ENCODE measurements around the gene RBM10. TPM values are rescaled to one million over a fixed set of nuclear protein-coding genes. Genes with fewer than 3 reads are reported as not detected.

RBM10 gene
- polyA plus RNA-seq, 3 donors: 46.4 to 67.0 (median 58.7) TPM

GRCh38 chrX:47209508-47210238 lies 64.7 kb downstream of the RBM10 start:
- DNase-seq (ENCODE audit: extremely low read depth in 1 of 11, low read depth in 9 of 11, low spot score in 4 of 11): no peak

GRCh38 chrX:47210661-47211425 lies 65.8 kb downstream of the RBM10 start:
- DNase-seq (ENCODE audit: extremely low read depth in 1 of 11, low read depth in 9 of 11, low spot score in 4 of 11): no peak

GRCh38 chrX:47212381-47213293 lies 67.6 kb downstream of the RBM10 start:
- no peak for DNase-seq (ENCODE audit: extremely low read depth in 1 of 11, low read depth in 9 of 11, low spot score in 4 of 11)

- no peak for DNase-seq (ENCODE audit: extremely low read depth in 1 of 11, low read depth in 9 of 11, low spot score in 4 of 11)
Measured at GRCh38 chrX:47214435-47215077, 69.5 kb downstream of the RBM10 start.

GRCh38 chrX:47215291-47215900 lies 70.4 kb downstream of the RBM10 start:
- DNase-seq (ENCODE audit: extremely low read depth in 1 of 11, low read depth in 9 of 11, low spot score in 4 of 11): no peak

- no peak for DNase-seq (ENCODE audit: extremely low read depth in 1 of 11, low read depth in 9 of 11, low spot score in 4 of 11)
Measured at GRCh38 chrX:47216393-47216925, 71.4 kb downstream of the RBM10 start.

- DNase-seq (ENCODE audit: extremely low read depth in 1 of 11, low read depth in 9 of 11, low spot score in 4 of 11): peak in 1 of 11 donors; percentile 17
Measured at GRCh38 chrX:47217121-47217851, 72.3 kb downstream of the RBM10 start.

- DNase-seq (ENCODE audit: extremely low read depth in 1 of 11, low read depth in 9 of 11, low spot score in 4 of 11): peak; percentile 89 to 99 (median 96)
Measured at GRCh38 chrX:47217852-47218279, 72.8 kb downstream of the RBM10 start.

GRCh38 chrX:47218280-47218919 lies 73.4 kb downstream of the RBM10 start, which contains the start of gene CDK16:
Gene CDK16 (plus strand): TSS chrX:47218681. CDS start chrX:47223558, 4,877 bp downstream.
- DNase-seq (ENCODE audit: extremely low read depth in 1 of 11, low read depth in 9 of 11, low spot score in 4 of 11): peak in 8 of 11 donors; percentile 72 to 91 (median 79)

GRCh38 chrX:47218920-47219815 lies 74.1 kb downstream of the RBM10 start:
- peak in 2 of 11 donors; percentile 32 to 34 for DNase-seq (ENCODE audit: extremely low read depth in 1 of 11, low read depth in 9 of 11, low spot score in 4 of 11)

GRCh38 chrX:47221756-47222155 lies 76.7 kb downstream of the RBM10 start:
- DNase-seq (ENCODE audit: extremely low read depth in 1 of 11, low read depth in 9 of 11, low spot score in 4 of 11): no peak

- DNase-seq (ENCODE audit: extremely low read depth in 1 of 11, low read depth in 9 of 11, low spot score in 4 of 11): no peak
Measured at GRCh38 chrX:47222751-47223350, 77.8 kb downstream of the RBM10 start.

GRCh38 chrX:47223476-47224250 lies 78.6 kb downstream of the RBM10 start:
- no peak for DNase-seq (ENCODE audit: extremely low read depth in 1 of 11, low read depth in 9 of 11, low spot score in 4 of 11)

GRCh38 chrX:47224266-47224895 lies 79.4 kb downstream of the RBM10 start:
- no peak for DNase-seq (ENCODE audit: extremely low read depth in 1 of 11, low read depth in 9 of 11, low spot score in 4 of 11)

Measured in renal cortex interstitium (tissue), 11 donors.